Measurements from ENCODE around the gene TK1.

DNA sequence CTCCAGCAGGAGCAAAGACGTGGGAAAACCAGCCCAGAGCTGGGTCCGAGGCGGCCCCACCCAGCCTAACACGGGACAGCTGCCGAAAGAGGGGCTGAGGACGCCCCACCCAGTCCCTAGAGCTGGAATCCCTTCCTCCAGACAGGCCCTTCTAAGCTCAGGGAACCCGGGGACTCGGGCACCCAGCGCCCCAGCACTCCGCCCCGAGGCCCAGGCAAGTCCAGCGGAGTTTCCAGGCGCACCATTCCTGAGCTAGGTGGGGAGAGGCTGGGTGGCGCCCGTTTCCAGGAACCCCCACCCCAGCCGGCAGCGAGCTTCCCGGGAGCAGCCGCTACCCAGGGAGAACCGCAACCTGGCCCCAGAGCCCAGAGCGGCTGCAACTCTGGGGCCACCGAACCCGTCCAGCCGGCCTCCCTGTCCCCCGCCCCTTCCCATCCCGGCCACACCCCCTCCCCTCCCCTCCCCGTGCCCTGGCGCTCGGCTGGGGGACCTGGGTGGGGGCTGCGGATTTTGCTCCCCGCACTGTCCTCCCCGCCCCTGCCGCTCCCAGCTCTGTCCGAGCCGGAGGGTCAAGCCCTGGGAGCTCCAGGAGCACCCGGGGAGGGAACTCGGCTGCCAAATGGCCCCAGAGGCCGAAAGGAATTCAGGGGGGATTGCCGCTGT is 58.8 kb downstream of the TK1 start:
- TF ChIP-seq BHLHE40 (IDR thresholded peaks at IDR 0.05; ENCODE audit: low read depth, low read length), result no peak
- TF ChIP-seq, protein P1, sequence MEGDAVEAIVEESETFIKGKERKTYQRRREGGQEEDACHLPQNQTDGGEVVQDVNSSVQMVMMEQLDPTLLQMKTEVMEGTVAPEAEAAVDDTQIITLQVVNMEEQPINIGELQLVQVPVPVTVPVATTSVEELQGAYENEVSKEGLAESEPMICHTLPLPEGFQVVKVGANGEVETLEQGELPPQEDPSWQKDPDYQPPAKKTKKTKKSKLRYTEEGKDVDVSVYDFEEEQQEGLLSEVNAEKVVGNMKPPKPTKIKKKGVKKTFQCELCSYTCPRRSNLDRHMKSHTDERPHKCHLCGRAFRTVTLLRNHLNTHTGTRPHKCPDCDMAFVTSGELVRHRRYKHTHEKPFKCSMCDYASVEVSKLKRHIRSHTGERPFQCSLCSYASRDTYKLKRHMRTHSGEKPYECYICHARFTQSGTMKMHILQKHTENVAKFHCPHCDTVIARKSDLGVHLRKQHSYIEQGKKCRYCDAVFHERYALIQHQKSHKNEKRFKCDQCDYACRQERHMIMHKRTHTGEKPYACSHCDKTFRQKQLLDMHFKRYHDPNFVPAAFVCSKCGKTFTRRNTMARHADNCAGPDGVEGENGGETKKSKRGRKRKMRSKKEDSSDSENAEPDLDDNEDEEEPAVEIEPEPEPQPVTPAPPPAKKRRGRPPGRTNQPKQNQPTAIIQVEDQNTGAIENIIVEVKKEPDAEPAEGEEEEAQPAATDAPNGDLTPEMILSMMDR (IDR thresholded peaks at IDR 0.05), result no peak
- TF ChIP-seq MYC (IDR thresholded peaks at IDR 0.05; ENCODE audit: borderline replicate concordance, low read length), result no peak
- TF ChIP-seq JUN (IDR thresholded peaks at IDR 0.05), result no peak
- TF ChIP-seq, protein P2, sequence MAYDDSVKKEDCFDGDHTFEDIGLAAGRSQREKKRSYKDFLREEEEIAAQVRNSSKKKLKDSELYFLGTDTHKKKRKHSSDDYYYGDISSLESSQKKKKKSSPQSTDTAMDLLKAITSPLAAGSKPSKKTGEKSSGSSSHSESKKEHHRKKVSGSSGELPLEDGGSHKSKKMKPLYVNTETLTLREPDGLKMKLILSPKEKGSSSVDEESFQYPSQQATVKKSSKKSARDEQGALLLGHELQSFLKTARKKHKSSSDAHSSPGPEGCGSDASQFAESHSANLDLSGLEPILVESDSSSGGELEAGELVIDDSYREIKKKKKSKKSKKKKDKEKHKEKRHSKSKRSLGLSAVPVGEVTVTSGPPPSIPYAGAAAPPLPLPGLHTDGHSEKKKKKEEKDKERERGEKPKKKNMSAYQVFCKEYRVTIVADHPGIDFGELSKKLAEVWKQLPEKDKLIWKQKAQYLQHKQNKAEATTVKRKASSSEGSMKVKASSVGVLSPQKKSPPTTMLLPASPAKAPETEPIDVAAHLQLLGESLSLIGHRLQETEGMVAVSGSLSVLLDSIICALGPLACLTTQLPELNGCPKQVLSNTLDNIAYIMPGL (CRISPR knock-in tag; IDR thresholded peaks at IDR 0.05; ENCODE audit: borderline replicate concordance), result no peak
- no peak for TF ChIP-seq MAZ (IDR thresholded peaks at IDR 0.05; ENCODE audit: borderline replicate concordance, low read depth, low read length)
- TF ChIP-seq, protein P3, sequence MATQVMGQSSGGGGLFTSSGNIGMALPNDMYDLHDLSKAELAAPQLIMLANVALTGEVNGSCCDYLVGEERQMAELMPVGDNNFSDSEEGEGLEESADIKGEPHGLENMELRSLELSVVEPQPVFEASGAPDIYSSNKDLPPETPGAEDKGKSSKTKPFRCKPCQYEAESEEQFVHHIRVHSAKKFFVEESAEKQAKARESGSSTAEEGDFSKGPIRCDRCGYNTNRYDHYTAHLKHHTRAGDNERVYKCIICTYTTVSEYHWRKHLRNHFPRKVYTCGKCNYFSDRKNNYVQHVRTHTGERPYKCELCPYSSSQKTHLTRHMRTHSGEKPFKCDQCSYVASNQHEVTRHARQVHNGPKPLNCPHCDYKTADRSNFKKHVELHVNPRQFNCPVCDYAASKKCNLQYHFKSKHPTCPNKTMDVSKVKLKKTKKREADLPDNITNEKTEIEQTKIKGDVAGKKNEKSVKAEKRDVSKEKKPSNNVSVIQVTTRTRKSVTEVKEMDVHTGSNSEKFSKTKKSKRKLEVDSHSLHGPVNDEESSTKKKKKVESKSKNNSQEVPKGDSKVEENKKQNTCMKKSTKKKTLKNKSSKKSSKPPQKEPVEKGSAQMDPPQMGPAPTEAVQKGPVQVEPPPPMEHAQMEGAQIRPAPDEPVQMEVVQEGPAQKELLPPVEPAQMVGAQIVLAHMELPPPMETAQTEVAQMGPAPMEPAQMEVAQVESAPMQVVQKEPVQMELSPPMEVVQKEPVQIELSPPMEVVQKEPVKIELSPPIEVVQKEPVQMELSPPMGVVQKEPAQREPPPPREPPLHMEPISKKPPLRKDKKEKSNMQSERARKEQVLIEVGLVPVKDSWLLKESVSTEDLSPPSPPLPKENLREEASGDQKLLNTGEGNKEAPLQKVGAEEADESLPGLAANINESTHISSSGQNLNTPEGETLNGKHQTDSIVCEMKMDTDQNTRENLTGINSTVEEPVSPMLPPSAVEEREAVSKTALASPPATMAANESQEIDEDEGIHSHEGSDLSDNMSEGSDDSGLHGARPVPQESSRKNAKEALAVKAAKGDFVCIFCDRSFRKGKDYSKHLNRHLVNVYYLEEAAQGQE (IDR thresholded peaks at IDR 0.05), result no peak
- TF ChIP-seq CBX2 (IDR thresholded peaks at IDR 0.05; ENCODE audit: borderline replicate concordance, low read depth), result no peak
- TF ChIP-seq, protein P4, sequence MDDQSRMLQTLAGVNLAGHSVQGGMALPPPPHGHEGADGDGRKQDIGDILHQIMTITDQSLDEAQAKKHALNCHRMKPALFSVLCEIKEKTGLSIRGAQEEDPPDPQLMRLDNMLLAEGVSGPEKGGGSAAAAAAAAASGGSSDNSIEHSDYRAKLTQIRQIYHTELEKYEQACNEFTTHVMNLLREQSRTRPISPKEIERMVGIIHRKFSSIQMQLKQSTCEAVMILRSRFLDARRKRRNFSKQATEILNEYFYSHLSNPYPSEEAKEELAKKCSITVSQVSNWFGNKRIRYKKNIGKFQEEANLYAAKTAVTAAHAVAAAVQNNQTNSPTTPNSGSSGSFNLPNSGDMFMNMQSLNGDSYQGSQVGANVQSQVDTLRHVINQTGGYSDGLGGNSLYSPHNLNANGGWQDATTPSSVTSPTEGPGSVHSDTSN (IDR thresholded peaks at IDR 0.05), result no peak
